AG10803 (cell line): ENCODE data around the gene SLAMF9.

Experiments used
- DNase-seq: peaks from one replicate; pipeline ENCODE4 v3.0.0; 2010; ENCODE audit warnings: low read depth
- H3K4me3 ChIP-seq: 2 replicates; pipeline ENCODE4 v1.5.1; 2011; ENCODE audit warnings: mild to moderate bottlenecking, low read length, control low read depth
- CTCF ChIP-seq: conservative IDR thresholded peaks from 2 replicates; pipeline ENCODE4 v1.5.1; 2011; ENCODE audit warnings: mild to moderate bottlenecking, low read length, control low read depth, inconsistent platforms

The SLAMF9 gene

GRCh38 chr1:159968901-159969300 is 14.9 kb upstream of the SLAMF9 start:
- TF ChIP-seq CTCF = no peak
- DNase-seq = no peak
- no peak overlapping the region for H3K4me3 ChIP-seq

- no peak for TF ChIP-seq CTCF
- no peak for DNase-seq
Observed at GRCh38 chr1:159965263-159965662, 11.2 kb upstream of the SLAMF9 start.

GRCh38 chr1:159964144-159964543 is 10.1 kb upstream of the SLAMF9 start:
- DNase-seq = no peak
- TF ChIP-seq CTCF = no peak

More at GRCh38 chr1:159965263-159965662, 11.2 kb upstream of the SLAMF9 start:
- no peak overlapping the region for H3K4me3 ChIP-seq

GRCh38 chr1:159962176-159962575 is 8.1 kb upstream of the SLAMF9 start:
- peak overlapping the region; percentile 72 for H3K4me3 ChIP-seq
- DNase-seq = no peak
- TF ChIP-seq CTCF = no peak

More at GRCh38 chr1:159964144-159964543, 10.1 kb upstream of the SLAMF9 start:
- H3K4me3 ChIP-seq = no peak overlapping the region

GRCh38 chr1:159961636-159962035 is 7.6 kb upstream of the SLAMF9 start:
- TF ChIP-seq CTCF = no peak
- peak overlapping the region; percentile 72 for H3K4me3 ChIP-seq

GRCh38 chr1:159960721-159961381 is 6.8 kb upstream of the SLAMF9 start:
- TF ChIP-seq CTCF = no peak
- H3K4me3 ChIP-seq = peak overlapping the region; percentile 72
- DNase-seq = peak; percentile 95

More at GRCh38 chr1:159961636-159962035, 7.6 kb upstream of the SLAMF9 start:
- DNase-seq = no peak

GRCh38 chr1:159959451-159959850 is 5.4 kb upstream of the SLAMF9 start:
- H3K4me3 ChIP-seq = no peak overlapping the region
- TF ChIP-seq CTCF = no peak
- DNase-seq = peak; percentile 18
